HL-60 (cell line): ENCODE data around the gene IQCE.
A peak's percentile ranks its signal among the peaks of the same experiment; 100 is the strongest.

Source experiments
- DNase-seq, 2 experiments: peaks; one replicate each; pipeline ENCODE4 v3.0.0-alpha.2; 2010 to 2020; ENCODE audit warnings: low read depth in 1 of 2, low spot score in 1 of 2
- H3K27ac ChIP-seq: fragments of 250-450 bp; sonication (Bioruptor Pico); replicated peaks from 2 replicates; pipeline ENCODE4 v1.5.1; 2020; ENCODE audit warnings: mild to moderate bottlenecking, moderate library complexity
- H3K27me3 ChIP-seq: fragments of 250-450 bp; sonication (Bioruptor Pico); 2 replicates; pipeline ENCODE4 v1.5.1; 2021; ENCODE audit warnings: mild to moderate bottlenecking, moderate library complexity; ENCODE audit not compliant: insufficient read depth, poor library complexity, severe bottlenecking
- H3K4me3 ChIP-seq: replicated peaks from 2 replicates; pipeline ENCODE4 v1.5.1; 2011; ENCODE audit warnings: mild to moderate bottlenecking, control low read depth, low read length; ENCODE audit not compliant: insufficient read depth
- GABPA ChIP-seq: IDR thresholded peaks from 2 replicates; pipeline ENCODE4 v1.6.1; 2012; ENCODE audit warnings: low read depth
- POLR2AphosphoS5 ChIP-seq: IDR thresholded peaks from 2 replicates; pipeline ENCODE4 v1.6.1; 2012; ENCODE audit warnings: low read depth
- SPI1 ChIP-seq: IDR thresholded peaks from 2 replicates; pipeline ENCODE4 v1.6.1; 2012; ENCODE audit warnings: low read depth, mild to moderate bottlenecking, borderline replicate concordance
- TF ChIP-seq, protein P1 (sequence below): IDR thresholded peaks from one replicate; pipeline ENCODE4 v1.5.1; 2011; ENCODE audit warnings: low read length, control low read depth, inconsistent platforms; ENCODE audit not compliant: insufficient read depth
- TF ChIP-seq, protein P2 (sequence below): IDR thresholded peaks from 2 replicates; pipeline ENCODE4 v1.6.1; 2012; ENCODE audit warnings: low read depth; ENCODE audit not compliant: insufficient replicate concordance

Gene IQCE

DNA sequence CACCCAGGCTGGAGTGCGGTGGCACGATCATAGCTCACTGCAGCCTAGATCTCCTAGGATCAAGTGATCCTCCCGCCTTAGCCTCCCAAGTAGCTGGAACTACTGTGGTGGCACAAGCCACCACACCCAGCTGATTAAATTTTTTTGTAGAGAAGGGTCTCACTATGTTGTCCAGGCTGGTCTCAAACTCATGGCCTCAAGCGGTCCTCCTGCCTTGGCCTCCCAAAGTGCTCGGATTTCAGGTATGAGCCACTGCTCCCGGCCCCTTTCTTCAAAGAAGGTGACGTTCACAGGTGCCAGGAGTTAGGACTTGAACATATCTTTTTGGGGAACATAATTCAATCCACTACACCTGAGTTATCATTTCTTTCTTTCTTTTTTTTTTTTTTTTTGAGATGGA, 70.1 kb downstream of the IQCE start:
- TF ChIP-seq POLR2AphosphoS5 (no peak), GABPA (no peak), SPI1 (no peak)
- TF ChIP-seq, protein P1, sequence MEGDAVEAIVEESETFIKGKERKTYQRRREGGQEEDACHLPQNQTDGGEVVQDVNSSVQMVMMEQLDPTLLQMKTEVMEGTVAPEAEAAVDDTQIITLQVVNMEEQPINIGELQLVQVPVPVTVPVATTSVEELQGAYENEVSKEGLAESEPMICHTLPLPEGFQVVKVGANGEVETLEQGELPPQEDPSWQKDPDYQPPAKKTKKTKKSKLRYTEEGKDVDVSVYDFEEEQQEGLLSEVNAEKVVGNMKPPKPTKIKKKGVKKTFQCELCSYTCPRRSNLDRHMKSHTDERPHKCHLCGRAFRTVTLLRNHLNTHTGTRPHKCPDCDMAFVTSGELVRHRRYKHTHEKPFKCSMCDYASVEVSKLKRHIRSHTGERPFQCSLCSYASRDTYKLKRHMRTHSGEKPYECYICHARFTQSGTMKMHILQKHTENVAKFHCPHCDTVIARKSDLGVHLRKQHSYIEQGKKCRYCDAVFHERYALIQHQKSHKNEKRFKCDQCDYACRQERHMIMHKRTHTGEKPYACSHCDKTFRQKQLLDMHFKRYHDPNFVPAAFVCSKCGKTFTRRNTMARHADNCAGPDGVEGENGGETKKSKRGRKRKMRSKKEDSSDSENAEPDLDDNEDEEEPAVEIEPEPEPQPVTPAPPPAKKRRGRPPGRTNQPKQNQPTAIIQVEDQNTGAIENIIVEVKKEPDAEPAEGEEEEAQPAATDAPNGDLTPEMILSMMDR, result no peak
- TF ChIP-seq, protein P2, sequence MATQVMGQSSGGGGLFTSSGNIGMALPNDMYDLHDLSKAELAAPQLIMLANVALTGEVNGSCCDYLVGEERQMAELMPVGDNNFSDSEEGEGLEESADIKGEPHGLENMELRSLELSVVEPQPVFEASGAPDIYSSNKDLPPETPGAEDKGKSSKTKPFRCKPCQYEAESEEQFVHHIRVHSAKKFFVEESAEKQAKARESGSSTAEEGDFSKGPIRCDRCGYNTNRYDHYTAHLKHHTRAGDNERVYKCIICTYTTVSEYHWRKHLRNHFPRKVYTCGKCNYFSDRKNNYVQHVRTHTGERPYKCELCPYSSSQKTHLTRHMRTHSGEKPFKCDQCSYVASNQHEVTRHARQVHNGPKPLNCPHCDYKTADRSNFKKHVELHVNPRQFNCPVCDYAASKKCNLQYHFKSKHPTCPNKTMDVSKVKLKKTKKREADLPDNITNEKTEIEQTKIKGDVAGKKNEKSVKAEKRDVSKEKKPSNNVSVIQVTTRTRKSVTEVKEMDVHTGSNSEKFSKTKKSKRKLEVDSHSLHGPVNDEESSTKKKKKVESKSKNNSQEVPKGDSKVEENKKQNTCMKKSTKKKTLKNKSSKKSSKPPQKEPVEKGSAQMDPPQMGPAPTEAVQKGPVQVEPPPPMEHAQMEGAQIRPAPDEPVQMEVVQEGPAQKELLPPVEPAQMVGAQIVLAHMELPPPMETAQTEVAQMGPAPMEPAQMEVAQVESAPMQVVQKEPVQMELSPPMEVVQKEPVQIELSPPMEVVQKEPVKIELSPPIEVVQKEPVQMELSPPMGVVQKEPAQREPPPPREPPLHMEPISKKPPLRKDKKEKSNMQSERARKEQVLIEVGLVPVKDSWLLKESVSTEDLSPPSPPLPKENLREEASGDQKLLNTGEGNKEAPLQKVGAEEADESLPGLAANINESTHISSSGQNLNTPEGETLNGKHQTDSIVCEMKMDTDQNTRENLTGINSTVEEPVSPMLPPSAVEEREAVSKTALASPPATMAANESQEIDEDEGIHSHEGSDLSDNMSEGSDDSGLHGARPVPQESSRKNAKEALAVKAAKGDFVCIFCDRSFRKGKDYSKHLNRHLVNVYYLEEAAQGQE, result no peak
- Histone ChIP-seq H3K27ac (no peak overlapping the region), H3K4me3 (no peak overlapping the region), H3K27me3 (no peaks in the 10 kb centered on the region)
- no peak for DNase-seq

DNA sequence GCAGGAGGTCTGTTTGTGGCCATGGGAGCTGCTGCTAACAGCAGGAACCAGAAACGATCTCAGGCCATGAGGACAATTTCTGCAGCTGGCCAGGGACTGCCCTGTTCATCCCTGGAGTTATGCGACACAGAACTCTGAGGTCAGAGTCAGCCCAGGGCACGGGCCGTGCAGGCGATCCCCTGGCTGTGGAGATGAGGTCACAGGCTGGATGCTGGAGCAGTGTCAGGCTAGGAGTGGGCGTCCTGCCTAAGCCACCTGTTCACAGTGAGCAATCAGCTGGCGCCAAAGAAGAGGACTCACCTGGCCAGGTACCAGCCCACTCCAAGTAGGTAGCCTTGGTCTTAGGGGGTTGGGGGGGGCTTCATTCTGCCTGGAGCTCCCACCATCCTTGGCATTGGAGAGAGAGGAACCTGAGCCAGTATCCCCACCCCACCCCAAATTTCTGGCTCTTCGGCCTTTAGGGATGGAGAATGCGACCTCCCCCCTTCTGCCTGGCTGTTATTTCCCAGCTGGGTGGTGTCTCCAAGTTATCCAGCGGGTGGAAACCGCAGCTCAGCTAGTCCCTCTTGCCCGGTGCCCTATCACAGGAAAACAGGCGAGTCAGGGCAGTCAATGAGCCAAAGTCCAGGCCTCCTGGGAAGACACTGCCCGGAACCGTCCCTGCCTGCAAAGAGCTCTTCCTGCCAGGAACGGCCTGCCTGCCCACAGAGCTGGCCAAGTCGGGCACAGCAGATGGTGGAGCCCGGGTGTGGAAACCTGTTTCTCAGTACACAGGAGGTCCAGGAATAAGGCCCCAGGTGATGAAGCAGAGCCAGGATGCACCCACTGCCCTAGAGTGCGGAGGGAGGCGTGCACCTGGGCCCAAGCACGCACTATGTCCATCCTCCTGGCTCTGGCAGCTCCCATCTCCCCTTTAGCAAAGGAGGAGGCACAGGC, 71.2 kb downstream of the IQCE start:
- DNase-seq, result no peak
- no peak overlapping the region for H3K4me3 ChIP-seq
- H3K27ac ChIP-seq, result no peak overlapping the region
- H3K27me3 ChIP-seq, result no peaks in the 10 kb centered on the region
- TF ChIP-seq, protein P2, result no peak
- TF ChIP-seq, protein P1, result no peak
- no peak for TF ChIP-seq GABPA
- no peak for TF ChIP-seq POLR2AphosphoS5
- TF ChIP-seq SPI1, result no peak

DNA sequence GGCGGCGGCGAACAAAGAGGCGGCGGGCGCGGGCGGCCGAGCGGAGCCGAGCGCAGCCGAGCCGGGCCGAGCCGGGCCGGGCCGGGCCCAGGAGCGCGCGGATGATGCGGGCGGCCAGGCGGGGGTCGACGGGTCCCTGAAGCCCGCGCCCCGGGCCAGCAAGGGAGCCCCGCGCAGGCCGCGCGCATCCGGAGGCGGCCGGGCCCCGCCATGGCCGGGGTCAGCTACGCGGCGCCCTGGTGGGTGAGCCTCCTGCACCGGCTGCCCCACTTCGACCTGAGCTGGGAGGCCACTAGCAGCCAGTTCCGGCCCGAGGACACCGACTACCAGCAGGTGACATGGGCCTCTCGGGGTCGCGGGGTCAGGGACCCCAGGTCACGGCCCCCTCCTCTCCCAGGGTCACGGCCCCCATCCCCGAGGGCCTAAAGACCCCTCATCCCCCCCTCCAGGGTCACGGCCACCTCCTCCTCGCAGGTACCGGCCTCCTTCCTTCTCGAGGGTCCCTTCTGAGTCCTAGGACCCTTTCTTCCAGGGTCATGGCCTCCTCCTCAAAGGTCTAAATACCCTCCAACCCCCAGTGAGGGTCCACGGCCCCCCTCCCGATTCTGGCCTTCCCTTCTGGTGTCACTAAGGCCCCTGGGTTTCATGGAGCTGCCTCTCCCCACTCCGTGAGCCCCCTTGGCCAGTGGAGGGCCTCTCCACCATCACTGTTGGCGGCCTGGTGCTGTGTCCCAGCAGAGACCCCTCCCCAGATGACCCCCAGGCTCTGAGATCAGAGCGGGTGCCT, 73.4 kb downstream of the IQCE start, which contains the start of gene TTYH3:
Gene TTYH3, plus strand, starts transcription at position 41 of the 787 bp plus-strand sequence. Its CDS starts 170 bp downstream, at position 211.
- H3K27ac ChIP-seq, result peak within 1 kb of the TSS; percentile 53
- TF ChIP-seq, protein P2, result no peak
- TF ChIP-seq POLR2AphosphoS5, result 0 out of 2 replicates have a peak, but pooled peaks have one; percentile 5
- no peak for DNase-seq
- H3K4me3 ChIP-seq, result peak within 1 kb of the TSS; percentile 84
- H3K27me3 ChIP-seq, result no peaks in the 10 kb centered on the region
